OCI-M2 (cell line): Measurements from ENCODE around the gene MYCBP2.
"Not testable (repeated sequence)": the region's sequence is repeated elsewhere in the genome, so short reads cannot be mapped to it uniquely, and the experiment has no call there.

ENCODE experiments used
- DNase-seq: peaks from one replicate; lab custom pipeline; 2025; ENCODE audit not compliant: unreplicated experiment; lab: John Stamatoyannopoulos, UW

The MYCBP2 gene

GRCh38 chr13:77034881-77035280 lies 292.0 kb downstream of the MYCBP2 start:
- no peak for DNase-seq

DNA sequence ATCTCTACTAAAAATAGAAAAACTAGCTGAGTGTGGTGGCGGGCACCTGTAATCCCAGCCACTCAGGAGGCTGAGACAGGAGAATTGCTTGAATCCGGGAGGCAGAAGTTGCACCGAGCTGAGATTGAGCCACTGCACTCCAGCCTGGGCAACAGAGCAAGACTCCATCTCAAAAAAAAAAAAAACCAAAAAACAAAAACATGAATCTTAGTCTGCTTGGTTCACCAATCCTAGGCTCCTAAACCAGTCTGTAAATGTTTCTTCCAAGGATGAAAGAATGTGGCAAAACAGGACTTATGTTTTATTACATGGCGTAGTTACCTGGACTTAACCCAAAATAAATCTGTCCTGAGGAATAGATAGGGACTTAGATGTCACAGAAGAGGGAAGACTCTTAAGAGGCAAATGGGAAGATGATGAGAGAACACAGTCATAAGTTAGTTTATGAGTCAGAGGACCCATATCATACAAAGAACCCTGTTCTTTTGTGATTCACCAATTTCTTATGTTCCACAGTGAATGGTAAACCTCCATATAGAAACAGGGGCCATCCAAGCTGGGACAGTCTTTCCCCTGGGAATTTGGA lies 293.1 kb downstream of the MYCBP2 start:
- DNase-seq, result no peak

DNA sequence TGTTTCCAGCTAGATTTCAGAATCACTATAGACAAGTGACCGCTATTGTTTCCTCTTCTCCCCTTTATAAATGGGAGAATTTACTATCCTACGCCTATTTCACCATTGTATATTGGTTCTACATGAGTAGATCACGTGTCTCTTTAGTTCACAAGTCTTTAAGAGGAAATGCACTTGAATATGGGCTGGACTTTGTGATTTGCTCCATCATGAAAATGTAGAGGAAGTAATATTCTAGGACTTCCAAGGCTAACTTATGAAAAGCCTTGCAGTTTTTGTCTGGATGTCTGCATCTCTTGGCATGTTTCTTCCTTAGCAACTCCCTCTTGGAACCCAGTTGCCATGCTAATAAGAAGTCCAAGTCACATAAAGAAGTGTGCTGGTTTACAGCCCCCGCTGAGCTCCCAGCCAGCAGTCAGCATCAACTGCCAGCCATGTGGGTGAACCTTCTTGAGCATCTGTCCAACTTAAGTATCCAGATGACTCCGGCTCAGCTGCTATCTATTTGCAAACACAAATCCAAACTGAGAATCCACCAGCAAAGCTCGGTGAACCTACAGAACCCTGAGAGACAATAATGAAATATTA lies 295.1 kb downstream of the MYCBP2 start:
- DNase-seq, result no peak

DNA sequence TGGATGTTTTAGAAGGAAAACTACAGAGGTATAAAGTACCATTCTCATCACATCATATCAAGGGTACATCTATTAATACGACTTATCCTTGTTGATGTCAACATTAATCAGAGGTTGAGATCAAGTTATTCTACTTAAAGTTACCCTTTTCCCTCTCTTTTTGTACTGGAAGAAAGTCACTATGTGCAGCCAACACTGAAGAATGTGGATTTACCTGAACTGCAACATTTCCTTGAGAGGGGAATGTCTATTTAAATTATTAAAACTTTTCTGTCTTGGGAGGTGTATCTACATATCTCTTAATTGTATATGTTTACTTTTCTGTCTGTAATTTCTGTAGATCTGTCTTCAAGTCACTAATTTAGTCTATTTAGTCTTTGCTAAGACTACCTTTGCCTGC lies 297.5 kb downstream of the MYCBP2 start:
- DNase-seq, result no peak

DNA sequence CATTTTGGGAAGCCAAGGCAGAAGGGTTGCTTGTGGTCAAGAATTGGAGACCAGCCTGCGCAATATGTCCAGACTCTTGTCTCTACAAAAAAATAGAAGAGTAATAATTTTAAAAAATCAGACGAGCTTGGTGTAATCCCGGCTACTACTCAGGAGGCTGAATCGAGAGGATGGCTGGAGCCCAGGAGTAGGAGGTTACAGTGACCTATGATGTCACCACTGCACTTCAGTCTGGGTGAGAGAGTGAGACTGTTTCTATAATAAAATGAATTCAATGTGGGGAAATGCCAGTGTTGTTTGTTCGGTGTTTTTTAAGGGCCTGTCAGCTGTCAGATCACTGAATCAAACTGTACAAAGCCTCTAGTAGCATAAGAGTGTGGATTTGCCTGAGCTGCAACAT lies 298.7 kb downstream of the MYCBP2 start:
- no peak for DNase-seq

DNA sequence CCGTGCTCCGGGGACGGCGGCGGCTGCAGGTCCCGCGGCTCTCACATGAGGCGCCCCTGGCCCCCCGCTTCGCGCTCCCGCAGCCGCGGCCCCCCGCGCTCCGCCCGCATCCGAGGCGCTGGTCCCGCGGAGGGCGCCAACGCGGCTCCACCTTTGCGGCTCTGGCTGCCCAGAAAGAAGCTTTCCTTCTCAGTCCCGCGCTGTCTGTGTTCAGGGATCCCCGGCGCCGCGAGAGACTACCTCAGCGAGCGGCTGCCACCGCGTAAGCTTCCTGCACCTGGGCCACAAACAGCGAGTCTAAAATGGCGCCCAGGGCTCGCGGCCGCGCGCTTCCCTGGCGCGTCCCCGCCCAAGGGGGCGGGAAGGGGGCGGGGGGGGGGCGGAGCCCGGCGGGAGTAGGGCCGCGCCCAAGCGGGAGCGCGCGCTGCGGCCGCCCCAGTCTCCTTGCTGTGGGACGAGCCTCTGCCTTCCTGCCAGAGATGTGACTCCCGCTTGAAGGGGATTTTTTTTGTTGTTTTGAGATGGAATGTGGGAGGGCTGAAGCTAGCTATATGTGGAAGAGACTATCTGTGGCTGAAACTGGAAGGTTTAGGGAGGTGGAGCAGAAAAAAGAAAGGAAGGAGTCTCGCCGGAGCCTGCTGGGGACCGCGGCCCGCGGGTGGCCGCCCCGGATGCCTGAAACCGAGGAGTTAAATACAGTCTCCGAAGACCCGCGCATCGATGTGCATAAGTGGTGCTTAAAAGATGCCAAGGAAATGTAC lies 299.9 kb downstream of the MYCBP2 start, which contains the start of gene FBXL3:
Gene FBXL3 (minus strand): TSS at position 299 of the 761 bp plus-strand sequence. CDS start 5,299 bp downstream, outside the sequence.
- peak; percentile 10 for DNase-seq

DNA sequence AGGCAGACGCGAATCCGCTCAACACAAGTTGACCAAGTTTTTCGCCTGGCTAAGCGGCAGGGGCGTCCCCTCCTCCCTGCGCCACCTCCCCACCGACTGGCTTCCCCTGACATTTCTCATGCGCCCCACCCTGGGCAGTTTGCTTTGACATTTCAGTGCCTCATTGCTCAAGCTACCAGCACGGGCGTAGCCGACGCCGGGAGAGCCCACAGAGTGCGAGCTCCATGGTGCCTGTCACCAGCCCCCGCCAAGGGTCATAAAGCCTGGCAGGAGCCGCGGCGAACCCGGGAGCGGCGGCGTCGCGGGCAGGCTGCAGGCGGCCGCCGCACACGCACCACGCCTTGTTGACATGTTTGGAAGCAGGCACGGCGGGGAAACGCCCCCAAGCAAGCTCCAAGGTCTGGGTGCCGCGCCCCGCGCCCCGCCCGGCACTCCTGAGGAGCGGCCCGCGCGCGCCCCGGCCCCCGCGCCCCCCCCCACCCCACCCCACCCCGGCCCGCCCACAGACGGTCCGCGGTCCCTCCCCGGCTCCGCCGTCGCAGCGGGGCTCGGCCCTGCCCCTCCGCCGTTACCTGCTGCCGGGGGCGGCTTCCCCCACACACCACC lies 300.5 kb downstream of the MYCBP2 start:
- DNase-seq, result peak; percentile 16

DNA sequence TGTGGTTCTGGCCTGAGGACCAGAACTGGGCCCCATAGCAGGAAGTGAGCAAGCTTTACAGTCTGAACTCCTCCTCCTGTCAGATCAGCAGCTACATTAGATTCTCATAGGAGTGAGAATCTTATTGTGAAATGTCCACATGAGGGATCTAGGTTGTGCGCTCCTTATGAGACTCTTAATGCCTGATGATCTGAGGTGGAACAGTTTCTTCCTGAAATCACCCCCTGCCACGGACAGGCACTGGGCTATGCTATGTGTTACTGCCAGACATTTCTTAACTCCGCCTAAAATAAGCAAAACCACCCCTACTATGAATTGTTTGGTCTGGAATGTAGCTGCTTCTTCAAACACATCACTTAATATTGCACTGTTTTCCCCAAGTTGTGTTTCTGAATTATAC lies 304.6 kb downstream of the MYCBP2 start:
- no peak for DNase-seq

DNA sequence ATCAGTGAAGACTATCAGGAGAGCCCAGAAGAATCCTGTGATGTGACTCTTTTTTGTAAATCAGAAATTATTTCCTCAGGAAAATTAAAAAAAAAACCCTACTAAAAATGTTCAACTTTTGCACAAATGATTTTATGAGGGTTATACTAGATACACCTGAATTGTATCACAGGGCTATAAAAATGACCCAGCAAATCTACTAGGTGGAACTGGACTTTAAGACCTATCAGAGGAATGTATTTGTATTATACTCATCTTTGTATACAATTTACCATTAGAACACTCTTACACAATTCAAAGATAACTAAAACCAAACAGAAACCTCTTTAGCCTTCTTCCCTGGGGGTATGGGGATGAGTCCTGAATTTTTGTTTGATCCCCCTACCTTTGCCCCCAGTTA lies 307.1 kb downstream of the MYCBP2 start:
- DNase-seq, result no peak

- DNase-seq, result no peak
These were observed 309.8 kb downstream of the MYCBP2 start for GRCh38 chr13:77016888-77017623.

DNA sequence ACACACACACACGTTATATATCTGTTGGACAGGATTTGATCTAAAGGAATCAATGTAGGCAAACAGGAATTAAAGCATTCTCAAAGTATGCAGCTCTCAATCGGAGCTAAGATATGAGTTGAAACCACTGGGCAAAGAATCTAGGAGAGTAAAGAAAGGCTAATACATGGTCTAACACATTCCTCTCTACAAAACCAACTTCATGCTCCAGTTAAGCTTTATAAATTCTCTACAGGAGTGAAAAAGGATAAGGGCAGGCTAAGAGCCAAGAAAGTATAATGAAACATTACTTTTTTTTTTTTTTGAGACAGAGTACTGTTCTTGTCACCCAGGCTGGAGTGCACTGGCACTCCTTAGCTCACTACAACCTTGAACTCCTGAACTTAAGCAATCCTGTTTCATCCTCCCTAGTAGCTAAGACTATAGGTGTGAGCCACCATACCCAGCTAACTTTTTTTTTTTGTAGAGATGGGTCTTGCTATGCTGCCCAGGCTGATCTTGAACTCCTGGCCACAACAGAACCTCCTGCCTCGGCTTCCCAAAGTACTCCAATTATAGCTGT lies 310.6 kb downstream of the MYCBP2 start:
- DNase-seq, result no peak

GRCh38 chr13:77014906-77015685 lies 311.8 kb downstream of the MYCBP2 start:
- no peak for DNase-seq

DNA sequence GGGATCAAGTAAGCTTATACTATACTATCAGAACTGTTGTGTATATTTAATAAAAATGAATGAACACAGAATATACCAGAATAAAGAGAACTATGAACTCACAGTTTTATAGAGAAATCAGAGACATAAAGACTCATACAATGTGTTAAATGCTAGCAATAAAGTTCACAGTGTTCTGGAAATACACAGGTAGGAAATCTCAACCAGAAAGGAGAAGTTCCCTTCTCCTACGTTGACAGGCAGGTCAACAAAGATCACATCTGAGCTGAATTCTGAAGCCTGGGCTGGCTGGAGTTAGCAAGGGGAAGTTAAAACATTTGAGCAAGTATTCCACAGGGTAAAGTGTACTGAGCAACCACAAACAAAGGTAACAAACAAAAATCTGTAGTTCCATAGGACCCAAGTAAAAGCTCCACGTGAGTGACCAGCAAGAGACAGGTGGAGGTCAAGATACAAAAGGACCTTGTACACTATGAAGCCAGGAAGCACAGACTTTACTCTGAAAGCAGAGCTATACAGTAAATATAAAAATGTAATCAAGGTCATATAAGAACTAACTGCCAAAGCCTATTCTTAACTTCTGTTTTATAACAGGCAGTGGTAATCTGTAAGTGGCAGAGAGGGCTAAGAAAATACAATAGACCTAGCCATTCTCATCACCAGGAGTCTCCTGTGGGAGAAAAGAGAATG lies 312.9 kb downstream of the MYCBP2 start:
- DNase-seq, result no peak

GRCh38 chr13:77009719-77010118 lies 317.2 kb downstream of the MYCBP2 start:
- DNase-seq, result not testable (repeated sequence)

- no peak for DNase-seq
These were observed 317.9 kb downstream of the MYCBP2 start for GRCh38 chr13:77009011-77009410.

DNA sequence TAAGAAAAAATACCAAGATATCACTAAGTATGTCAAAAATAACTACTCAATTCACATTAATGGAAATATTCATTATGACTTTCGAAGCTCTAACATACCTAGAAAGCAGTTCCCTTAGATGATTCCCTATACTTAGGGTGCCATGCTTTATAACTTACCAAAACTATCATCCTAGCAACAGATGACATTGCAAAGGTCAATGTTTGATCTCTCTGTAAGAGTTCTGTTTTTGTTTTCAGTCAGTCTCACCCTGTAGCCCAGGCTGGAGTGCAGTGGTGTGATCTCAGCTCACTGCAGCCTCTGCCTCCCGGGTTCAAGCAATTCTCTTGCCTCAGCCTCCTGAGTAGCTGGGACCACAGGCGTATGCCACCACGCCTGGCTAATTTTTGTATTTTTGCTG lies 318.6 kb downstream of the MYCBP2 start:
- DNase-seq, result not testable (repeated sequence)

GRCh38 chr13:77002590-77003190 lies 324.2 kb downstream of the MYCBP2 start:
- no peak for DNase-seq

GRCh38 chr13:77001963-77002587 lies 324.8 kb downstream of the MYCBP2 start:
- no peak for DNase-seq

- DNase-seq, result no peak
These were observed 325.4 kb downstream of the MYCBP2 start for GRCh38 chr13:77001540-77001939.
